GM20431 (cell line): ENCODE measurements around the gene PRR5.
"Not testable (repeated sequence)": the region's sequence is repeated elsewhere in the genome, so short reads cannot be mapped to it uniquely, and the experiment has no call there.

Experiments
- in situ Hi-C: fragments of 300-500 bp; cut with MseI, MboI; formaldehyde crosslinking; loops from one replicate; pipeline ENCODE4 v1.15.0; 2020; ENCODE audit warnings: low sequenced_read_pairs; ENCODE audit not compliant: unreplicated experiment

Gene PRR5

GRCh38 chr22:44745853-44746789, 44.1 kb downstream of the PRR5 start:
- in situ Hi-C loops, result no loop called here

- in situ Hi-C loops, result not testable (repeated sequence)
Observed at GRCh38 chr22:44747784-44748127, 45.8 kb downstream of the PRR5 start.

GRCh38 chr22:44748524-44748923, 46.5 kb downstream of the PRR5 start:
- in situ Hi-C loops, result no loop called here

GRCh38 chr22:44750481-44750880, 48.5 kb downstream of the PRR5 start:
- in situ Hi-C loops, result no loop called here

- in situ Hi-C loops, result no loop called here
Observed at GRCh38 chr22:44752285-44753188, 50.5 kb downstream of the PRR5 start, which contains the start of gene ARHGAP8. ARHGAP8 (plus strand) TSS chr22:44752575; CDS start chr22:44786528, 33,953 bp downstream.

- in situ Hi-C loops, result no loop called here
Observed at GRCh38 chr22:44753189-44754042, 51.4 kb downstream of the PRR5 start.

GRCh38 chr22:44754998-44755397, 53.0 kb downstream of the PRR5 start:
- in situ Hi-C loops, result no loop called here

GRCh38 chr22:44755417-44755816, 53.4 kb downstream of the PRR5 start:
- in situ Hi-C loops, result no loop called here

GRCh38 chr22:44755956-44756361, 54.0 kb downstream of the PRR5 start:
- in situ Hi-C loops, result no loop called here

GRCh38 chr22:44758344-44758973, 56.5 kb downstream of the PRR5 start:
- in situ Hi-C loops, result no loop called here

GRCh38 chr22:44759001-44759400, 57.0 kb downstream of the PRR5 start:
- in situ Hi-C loops, result no loop called here

GRCh38 chr22:44759430-44760310, 57.7 kb downstream of the PRR5 start:
- in situ Hi-C loops, result no loop called here

- in situ Hi-C loops, result no loop called here
Observed at GRCh38 chr22:44760476-44760875, 58.5 kb downstream of the PRR5 start.

- in situ Hi-C loops, result no loop called here
Observed at GRCh38 chr22:44761025-44761424, 59.0 kb downstream of the PRR5 start.

- in situ Hi-C loops, result no loop called here
Observed at GRCh38 chr22:44764373-44764772, 62.4 kb downstream of the PRR5 start.

- in situ Hi-C loops, result no loop called here
Observed at GRCh38 chr22:44764974-44765373, 63.0 kb downstream of the PRR5 start.

GRCh38 chr22:44765571-44766285, 63.7 kb downstream of the PRR5 start:
- in situ Hi-C loops, result no loop called here

GRCh38 chr22:44773082-44773481, 71.1 kb downstream of the PRR5 start:
- in situ Hi-C loops, result no loop called here
